Heart right ventricle (tissue), 16 donors: ENCODE results near the gene TRIM23. TPM values are rescaled to one million over a fixed set of nuclear protein-coding genes. Genes with fewer than 3 reads are reported as not detected.

Source experiments
- ATAC-seq, 8 donors: fragments of 200-7000 bp; cut with Tn5 transposase; one replicate each; pipeline ENCODE4 v1.9.1; 2020; ENCODE audit warnings: mild to moderate bottlenecking in 8 of 8, moderate library complexity in 8 of 8, moderate number of reproducible peaks in 1 of 8
- DNase-seq, 2 donors: peaks; one replicate each; pipeline ENCODE4 v3.0.0-alpha.2; 2020
- H3K27ac ChIP-seq, 10 donors: fragments of 200-600 bp; sonication (generic) in 2 of 10; one replicate each; pipeline versions ENCODE4 v1.5.0 to v1.8.0; 2020 to 2022; ENCODE audit warnings: mild to moderate bottlenecking in 3 of 10
- H3K27me3 ChIP-seq, 7 donors: fragments of 200-600 bp; one replicate each; pipeline ENCODE4 v1.8.0; 2021 to 2022; ENCODE audit warnings: mild to moderate bottlenecking in 2 of 7
- H3K36me3 ChIP-seq, 9 donors: fragments of 200-600 bp; sonication (generic) in 1 of 9; one replicate each; pipeline versions ENCODE4 v1.5.0 to v1.8.0; 2020 to 2022; ENCODE audit warnings: mild to moderate bottlenecking in 2 of 9
- H3K4me1 ChIP-seq, 9 donors: fragments of 200-600 bp; sonication (generic) in 1 of 9; one replicate each; pipeline versions ENCODE4 v1.5.0 to v1.8.0; 2020 to 2022; ENCODE audit warnings: mild to moderate bottlenecking in 4 of 9
- H3K4me3 ChIP-seq, 10 donors: fragments of 200-600 bp; sonication (generic) in 2 of 10; one replicate each; pipeline versions ENCODE4 v1.5.0 to v1.8.0; 2020 to 2022; ENCODE audit warnings: mild to moderate bottlenecking in 7 of 10, moderate library complexity in 2 of 10
- H3K9me3 ChIP-seq, 11 donors: fragments of 200-600 bp in 10 of 11; sonication (generic) in 2 of 11; one replicate each; pipeline versions ENCODE4 v1.5.0 to v1.8.0; 2013 to 2022; ENCODE audit warnings: mild to moderate bottlenecking in 2 of 11, control low read depth in 1 of 11, moderate library complexity in 1 of 11
- CTCF ChIP-seq, 9 donors: fragments of 200-600 bp; sonication (generic) in 2 of 9; IDR thresholded peaks; one replicate each; pipeline versions ENCODE4 v1.5.0 to v1.8.0; 2021 to 2022; ENCODE audit warnings: antibody characterized with exemption in 9 of 9, mild to moderate bottlenecking in 5 of 9, moderate library complexity in 1 of 9
- WGBS, 2 donors: extraction: QIAGEN DNeasy Blood & Tissue Kit; methylation state at CpG; one replicate each; pipeline ENCODE4 v1.1.7; 2013; ENCODE audit warnings: inconsistent platforms in 1 of 2; 5-methylcytosine and 5-hydroxymethylcytosine counted together
- intact Hi-C, 10 donors: fragments of 100-400 bp; cut with DNase I; formaldehyde crosslinking; loops; one replicate each; pipeline versions ENCODE4 v1.11.1 to v1.14.2; 2022
- polyA plus RNA-seq, 2 donors: library from polyadenylated mRNA; stranded (reverse); fragments of 200-250 nt; gene quantifications; one replicate each; pipeline ENCODE4 v1.2.3, GENCODE V29; 2013
- total RNA-seq, 10 donors: library from RNA; stranded (reverse); fragmentation: NEBNext Ultra II Directional in 3 of 10; extraction: Animal tissue kit (Norgen Biotek cat#: 25700) in 3 of 10; gene quantifications; one replicate each; pipeline versions ENCODE4 v1.2.1 to v1.2.4, GENCODE V29; 2021 to 2023
- donor health status: Arrhythmogenic right ventricular cardiomyopathy.
- donor health status: ischemic (EF 13 %, LVEDD 7.1; RV severe dilation, severe dysfunction).
- donor health status: healthy with polysubstance abuse.
- donor health status: DM: no; HTN: yes; CAD: no.
- donor health status: DM: no; HTN: no; CAD: no.
- donor health status: ischemic (EF 25% LVEDD 6.9; RV normal size, moderate dysfunction).
- donor health status: ischemic (EF 25% LVEDD 5.7; RV mildly dilated, moderate dysfunction).
- donor health status: healthy.
- donor health status: DM: yes; HTN: yes; CAD: no.
- donor health status: Ischemic cardiomyopathy.
- donor health status: ischemic (EF 35%, LVEDD 5.7; RV mildly dilated, moderate dysfunction).
- donor health status: nonischemic (EF 11% LVEDD 7.7; RV severe dilation, severe dysfunction).
- donor health status: DM: yes; HTN: yes; CAD: no.
- donor health status: PGD.
- donor health status: ischemic (EF 29% LVEDD 5.4; RV normal size, mild dysfunction).
- donor health status: nonischemic (EF 23%, LVEDD 6.1; RV moderate dilation, normal function).

Gene TRIM23
- total and polyA plus RNA-seq, 12 donors, result 3.8 to 22.6 (median 17.2) TPM

DNA sequence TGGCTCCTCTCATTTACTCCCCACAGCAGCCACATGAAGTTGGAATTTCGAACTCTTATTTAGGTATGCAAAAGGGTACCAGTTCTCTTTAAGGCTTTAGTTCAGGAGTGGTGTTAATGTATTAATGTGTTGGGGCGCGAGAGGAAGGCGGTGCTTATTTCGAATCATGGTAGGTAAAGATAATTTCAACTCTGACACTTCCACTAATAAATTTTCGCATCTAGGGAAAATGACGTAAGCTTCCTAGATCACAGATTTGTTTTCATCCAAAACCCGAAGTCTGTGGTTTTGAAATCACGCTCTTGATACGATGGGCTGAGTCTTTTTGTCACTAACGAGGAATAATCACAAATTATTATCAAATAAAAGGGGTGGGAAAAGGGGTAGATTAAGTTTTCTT, 60.4 kb downstream of the TRIM23 start:
- intact Hi-C loops, result loop anchor here in 2 of 10 donors (5.0 kb wide), 2 partner anchors 59 to 1401 kb away; partner anchors contain the start of gene TRIM23 (in 1 of the 2)
- Histone ChIP-seq H3K9me3 (no peaks in the 10 kb centered on the region), H3K4me3 (peak overlapping the region; percentile 63 to 96 (median 78)), H3K27ac (peak overlapping the region in 7 of 10 donors; percentile 73 to 92 (median 84)), H3K4me1 (peaks cover 2 to 38% (median 33%) of the 10 kb centered on the region in 9 donors), H3K36me3 (peaks cover 0 to 28% (median 4%) of the 10 kb centered on the region in 9 donors), H3K27me3 (no peaks in the 10 kb centered on the region)
- ATAC-seq, result no peak
- 8 to 9% methylated on average over 11 of the region's 11 CpGs for WGBS, 2 donors
- no peak for TF ChIP-seq CTCF (IDR thresholded peaks at IDR 0.05)
- DNase-seq, result no peak

DNA sequence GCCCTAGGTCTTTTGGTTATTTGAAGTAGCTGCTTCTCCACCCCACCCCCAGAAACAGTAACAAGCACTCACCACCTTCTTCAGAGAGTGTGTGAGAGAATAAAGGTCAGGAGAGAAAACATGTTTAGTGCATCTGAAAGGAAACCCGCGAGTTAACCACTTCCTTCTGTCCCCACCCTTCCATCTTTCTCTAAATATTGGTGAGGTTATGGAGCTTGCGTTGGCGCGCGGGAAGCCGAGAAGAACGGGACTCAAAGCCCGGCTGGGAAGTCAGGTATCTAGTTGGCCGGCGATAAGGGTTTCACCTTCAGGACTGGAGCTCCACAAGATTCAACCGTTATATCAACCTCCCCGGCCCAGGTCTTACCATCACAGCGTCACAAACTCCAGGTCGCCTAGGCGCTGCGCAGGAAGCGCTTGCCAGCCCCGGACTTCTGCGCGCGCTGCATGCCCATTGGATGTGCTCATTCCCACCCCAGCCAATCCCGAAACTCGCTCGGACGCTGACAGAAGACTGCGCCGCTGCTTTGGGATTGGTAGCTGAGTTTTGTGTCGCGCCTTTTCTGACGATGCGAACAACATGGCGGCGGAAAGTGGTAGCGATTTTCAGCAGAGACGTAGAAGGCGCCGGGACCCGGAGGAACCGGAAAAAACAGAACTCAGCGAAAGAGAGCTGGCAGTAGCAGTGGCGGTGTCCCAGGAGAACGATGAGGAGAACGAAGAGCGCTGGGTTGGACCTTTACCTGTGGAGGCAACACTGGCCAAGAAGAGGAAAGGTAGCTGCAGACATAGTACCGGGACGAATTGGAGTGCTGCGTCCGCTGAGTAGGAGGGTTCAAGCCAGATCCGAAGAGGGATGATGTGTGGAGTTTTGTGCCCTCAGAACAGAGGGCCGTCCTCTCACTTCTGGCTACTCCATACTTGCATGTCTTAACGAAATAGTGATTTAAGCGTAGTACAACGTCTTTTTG, 61.1 kb downstream of the TRIM23 start, which contains the start of the genes CENPK and PPWD1:
CENPK (minus strand) TSS at position 438 of the 971 bp plus-strand sequence. CDS start 8,261 bp downstream, outside the sequence.
PPWD1 (plus strand) TSS at position 566 of the 971 bp plus-strand sequence; CDS start at position 581, 15 bp downstream.
- intact Hi-C loops, result loop anchor here in 2 of 10 donors (5.0 kb wide), 2 partner anchors 59 to 1401 kb away; partner anchors contain the start of gene TRIM23 (in 1 of the 2)

GRCh38 chr5:65556718-65557117, 67.4 kb downstream of the TRIM23 start:
- 93 to 95% methylated on average over 3 of the region's 3 CpGs for WGBS, 2 donors
- Histone ChIP-seq H3K36me3 (peaks cover 0 to 22% (median 0%) of the 10 kb centered on the region in 9 donors), H3K27me3 (no peaks in the 10 kb centered on the region), H3K4me1 (peaks cover 0 to 1% (median 0%) of the 10 kb centered on the region in 9 donors), H3K27ac (no peak overlapping the region), H3K4me3 (no peak overlapping the region), H3K9me3 (no peaks in the 10 kb centered on the region)
- ATAC-seq, result no peak
- TF ChIP-seq CTCF (IDR thresholded peaks at IDR 0.05), result no peak
- intact Hi-C loops, result no loop called here
- DNase-seq, result no peak

More for the DNA sequence above, 61.1 kb downstream of the TRIM23 start, which contains the start of the genes CENPK and PPWD1:
- WGBS, 2 donors, result 0 to 1% methylated on average over 54 of the region's 54 CpGs
- TF ChIP-seq CTCF (IDR thresholded peaks at IDR 0.05), result no peak
- Histone ChIP-seq H3K9me3 (no peaks in the 10 kb centered on the region), H3K4me3 (peak within 1 kb of the TSS; percentile 63 to 96 (median 78)), H3K27ac (peak within 1 kb of the TSS; percentile 73 to 92 (median 82)), H3K27me3 (no peaks in the 10 kb centered on the region), H3K4me1 (peaks cover 2 to 38% (median 28%) of the 10 kb centered on the region in 9 donors), H3K36me3 (peaks cover 0 to 20% (median 4%) of the 10 kb centered on the region in 9 donors)
- ATAC-seq, result peak; percentile 99 to 100 (median 100)
- peak; percentile 90 to 95 for DNase-seq

- 88 to 94% methylated on average over 2 of the region's 2 CpGs for WGBS, 2 donors
- DNase-seq (no peak), ATAC-seq (no peak)
- Histone ChIP-seq H3K36me3 (peaks cover 0 to 27% (median 0%) of the 10 kb centered on the region in 9 donors), H3K4me1 (no peaks in the 10 kb centered on the region), H3K27ac (no peak overlapping the region), H3K27me3 (no peaks in the 10 kb centered on the region), H3K4me3 (no peak overlapping the region), H3K9me3 (no peaks in the 10 kb centered on the region)
- no peak for TF ChIP-seq CTCF (IDR thresholded peaks at IDR 0.05)
- intact Hi-C loops, result no loop called here
Observed at GRCh38 chr5:65556181-65556580, 68.0 kb downstream of the TRIM23 start.
